Esophagus muscularis mucosa (tissue), 4 donors: ENCODE results near the gene C22orf23. TPM values are rescaled to one million over a fixed set of nuclear protein-coding genes. Genes with fewer than 3 reads are reported as not detected.

Experiments
- DNase-seq: peaks from one replicate; pipeline ENCODE4 v3.0.0-alpha.2; 2017; ENCODE audit errors: extremely low spot score
- H3K27ac ChIP-seq, 4 donors: fragments of 200-600 bp; sonication (generic); replicated peaks in 1 of 4; 1 replicate in 3 of 4; 2 replicates in 1 of 4; pipeline ENCODE4 v1.5.1; 2016 to 2019; ENCODE audit warnings: mild to moderate bottlenecking in 1 of 4
- H3K27me3 ChIP-seq, 4 donors: fragments of 200-600 bp; sonication (generic); one replicate each; pipeline versions ENCODE4 v1.5.1 to v1.6.0; 2016 to 2019
- H3K36me3 ChIP-seq, 4 donors: fragments of 200-600 bp; sonication (generic); one replicate each; pipeline ENCODE4 v1.5.1; 2016 to 2019
- H3K4me1 ChIP-seq, 4 donors: fragments of 200-600 bp; sonication (generic); one replicate each; pipeline ENCODE4 v1.5.1; 2016 to 2019
- H3K4me3 ChIP-seq, 4 donors: fragments of 200-600 bp; sonication (generic); 1 replicate in 2 of 4; 2 replicates in 2 of 4; pipeline ENCODE4 v1.5.1; 2016 to 2019; ENCODE audit warnings: mild to moderate bottlenecking in 4 of 4, moderate library complexity in 1 of 4
- H3K9me3 ChIP-seq, 4 donors: fragments of 200-600 bp; sonication (generic); 1 replicate in 3 of 4; 2 replicates in 1 of 4; pipeline ENCODE4 v1.5.1; 2016 to 2019
- EP300 ChIP-seq: sonication (generic); formaldehyde crosslinking; IDR thresholded peaks from one replicate; pipeline ENCODE4 v1.6.1; 2017; ENCODE audit warnings: antibody characterized with exemption
- POLR2A ChIP-seq: fragments of 450-650 bp; IDR thresholded peaks from one replicate; pipeline ENCODE4 v1.6.1; 2017; ENCODE audit warnings: antibody characterized with exemption, moderate library complexity, mild to moderate bottlenecking, low read depth
- POLR2AphosphoS5 ChIP-seq, 2 donors: sonication (generic); formaldehyde crosslinking; IDR thresholded peaks; one replicate each; pipeline ENCODE4 v1.6.1; 2017; ENCODE audit warnings: antibody characterized with exemption in 2 of 2
- WGBS: methylation state at CpG from one replicate; pipeline ENCODE4 v1.1.5; 2018; 5-methylcytosine and 5-hydroxymethylcytosine counted together
- intact Hi-C: fragments of 100-400 bp; cut with DNase I; formaldehyde crosslinking; loops from one replicate; pipeline ENCODE4 v1.15.1; 2023
- total RNA-seq, 4 donors: library from RNA; depleted of rRNA; stranded (reverse); fragments of >200 nt; gene quantifications; one replicate each; pipeline versions ENCODE4 v1.1.0 to v1.2.1, GENCODE V29; 2016
- TF ChIP-seq, protein P1 (sequence below), 3 experiments: fragments of 200-600 bp in 2 of 3; fragments of 450-650 bp in 1 of 3; sonication (generic) in 2 of 3; IDR thresholded peaks; one replicate each; pipeline ENCODE4 v1.5.1; 2017 to 2019; ENCODE audit warnings: antibody characterized with exemption in 3 of 3, mild to moderate bottlenecking in 2 of 3, moderate library complexity in 1 of 3

Gene C22orf23
- total RNA-seq, 4 donors from 2014 or later, result not detected

DNA sequence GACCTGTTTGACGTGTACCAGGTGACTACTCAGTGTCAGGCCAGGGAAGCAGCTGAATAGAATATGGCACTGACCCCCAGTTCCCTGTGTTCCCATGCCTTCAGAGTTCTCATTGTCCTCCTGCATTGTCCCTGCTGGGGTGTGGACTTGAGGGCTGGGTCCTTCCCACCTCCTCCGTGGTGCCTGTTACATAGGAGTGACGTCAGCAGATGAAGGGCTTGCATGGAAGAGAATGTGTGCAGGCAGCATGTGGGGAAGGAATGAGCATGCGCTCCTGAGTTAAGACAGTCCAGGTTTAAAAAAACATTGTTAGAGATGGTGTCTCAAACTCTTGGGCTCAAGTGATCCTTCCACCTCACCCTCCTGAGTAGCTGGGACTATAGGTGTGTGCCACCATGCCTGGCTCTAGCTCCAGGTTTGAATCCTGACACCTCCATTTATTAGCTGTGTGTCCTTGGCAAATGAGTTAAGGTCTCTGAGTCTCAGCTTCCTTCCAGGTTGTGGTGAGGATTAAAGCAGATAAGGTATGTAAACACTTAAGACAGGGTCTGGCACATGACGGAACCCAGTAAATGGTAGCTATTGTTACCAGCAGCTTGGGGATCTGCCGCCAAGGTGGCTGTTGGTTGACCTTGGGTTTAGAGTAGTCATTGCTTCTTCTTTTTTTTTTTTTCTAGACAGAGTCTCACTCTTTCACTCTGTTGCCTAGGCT is 38.5 kb upstream of the C22orf23 start:
- H3K4me3 ChIP-seq, result no peak overlapping the region
- no peak for DNase-seq
- H3K27me3 ChIP-seq, result no peaks in the 10 kb centered on the region
- peaks cover 0 to 6% (median under 1%) of the 10 kb centered on the region in 4 donors for H3K36me3 ChIP-seq
- peaks cover 0 to 16% (median 5%) of the 10 kb centered on the region in 4 donors for H3K4me1 ChIP-seq
- no peaks in the 10 kb centered on the region for H3K9me3 ChIP-seq
- whole genome bisulfite sequencing, result 72% methylated on average over 6 of the region's 6 CpGs
- no peak overlapping the region for H3K27ac ChIP-seq
- intact Hi-C loops, result no loop called here
- TF ChIP-seq POLR2AphosphoS5 (IDR thresholded peaks at IDR 0.05) (no peak), POLR2A (no peak), EP300 (no peak)
- TF ChIP-seq, protein P1, sequence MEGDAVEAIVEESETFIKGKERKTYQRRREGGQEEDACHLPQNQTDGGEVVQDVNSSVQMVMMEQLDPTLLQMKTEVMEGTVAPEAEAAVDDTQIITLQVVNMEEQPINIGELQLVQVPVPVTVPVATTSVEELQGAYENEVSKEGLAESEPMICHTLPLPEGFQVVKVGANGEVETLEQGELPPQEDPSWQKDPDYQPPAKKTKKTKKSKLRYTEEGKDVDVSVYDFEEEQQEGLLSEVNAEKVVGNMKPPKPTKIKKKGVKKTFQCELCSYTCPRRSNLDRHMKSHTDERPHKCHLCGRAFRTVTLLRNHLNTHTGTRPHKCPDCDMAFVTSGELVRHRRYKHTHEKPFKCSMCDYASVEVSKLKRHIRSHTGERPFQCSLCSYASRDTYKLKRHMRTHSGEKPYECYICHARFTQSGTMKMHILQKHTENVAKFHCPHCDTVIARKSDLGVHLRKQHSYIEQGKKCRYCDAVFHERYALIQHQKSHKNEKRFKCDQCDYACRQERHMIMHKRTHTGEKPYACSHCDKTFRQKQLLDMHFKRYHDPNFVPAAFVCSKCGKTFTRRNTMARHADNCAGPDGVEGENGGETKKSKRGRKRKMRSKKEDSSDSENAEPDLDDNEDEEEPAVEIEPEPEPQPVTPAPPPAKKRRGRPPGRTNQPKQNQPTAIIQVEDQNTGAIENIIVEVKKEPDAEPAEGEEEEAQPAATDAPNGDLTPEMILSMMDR (IDR thresholded peaks at IDR 0.05), result no peak

GRCh38 chr22:37990862-37991261 is 37.5 kb upstream of the C22orf23 start:
- intact Hi-C loops, result no loop called here
- TF ChIP-seq POLR2A (no peak), POLR2AphosphoS5 (IDR thresholded peaks at IDR 0.05) (no peak), EP300 (no peak)
- TF ChIP-seq, protein P1 (IDR thresholded peaks at IDR 0.05), result no peak
- no peak for DNase-seq
- H3K4me3 ChIP-seq, result no peak overlapping the region
- H3K9me3 ChIP-seq, result no peaks in the 10 kb centered on the region
- no peaks in the 10 kb centered on the region for H3K27me3 ChIP-seq
- no peak overlapping the region for H3K27ac ChIP-seq
- H3K4me1 ChIP-seq, result peaks cover 0 to 6% (median 0%) of the 10 kb centered on the region in 4 donors
- WGBS, result 92% methylated on average over 7 of the region's 7 CpGs
- H3K36me3 ChIP-seq, result peaks cover 4 to 16% (median 11%) of the 10 kb centered on the region in 4 donors

DNA sequence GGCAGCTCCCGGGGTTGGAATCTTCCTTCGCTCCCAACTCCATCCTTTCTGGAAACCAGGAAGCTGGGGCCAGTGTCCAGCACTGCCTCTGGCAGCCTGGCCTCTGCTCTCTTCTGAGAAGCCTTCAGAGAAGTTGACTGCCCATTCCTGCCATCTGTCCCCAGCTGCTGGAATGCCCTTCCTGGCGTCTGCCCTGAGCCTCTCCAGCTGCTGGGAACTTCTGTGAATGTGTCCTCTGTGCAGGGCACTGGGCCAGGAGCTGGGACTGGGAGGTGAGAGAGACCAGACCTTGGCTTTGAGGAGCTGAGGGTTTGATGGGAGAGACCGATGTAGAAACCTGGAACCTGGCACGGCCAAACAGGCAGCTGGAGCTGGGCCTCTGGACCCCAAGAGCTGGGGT is 36.9 kb upstream of the C22orf23 start:
- intact Hi-C loops, result no loop called here
- 93% methylated on average over 3 of the region's 5 CpGs for WGBS
- no peaks in the 10 kb centered on the region for H3K27me3 ChIP-seq

DNA sequence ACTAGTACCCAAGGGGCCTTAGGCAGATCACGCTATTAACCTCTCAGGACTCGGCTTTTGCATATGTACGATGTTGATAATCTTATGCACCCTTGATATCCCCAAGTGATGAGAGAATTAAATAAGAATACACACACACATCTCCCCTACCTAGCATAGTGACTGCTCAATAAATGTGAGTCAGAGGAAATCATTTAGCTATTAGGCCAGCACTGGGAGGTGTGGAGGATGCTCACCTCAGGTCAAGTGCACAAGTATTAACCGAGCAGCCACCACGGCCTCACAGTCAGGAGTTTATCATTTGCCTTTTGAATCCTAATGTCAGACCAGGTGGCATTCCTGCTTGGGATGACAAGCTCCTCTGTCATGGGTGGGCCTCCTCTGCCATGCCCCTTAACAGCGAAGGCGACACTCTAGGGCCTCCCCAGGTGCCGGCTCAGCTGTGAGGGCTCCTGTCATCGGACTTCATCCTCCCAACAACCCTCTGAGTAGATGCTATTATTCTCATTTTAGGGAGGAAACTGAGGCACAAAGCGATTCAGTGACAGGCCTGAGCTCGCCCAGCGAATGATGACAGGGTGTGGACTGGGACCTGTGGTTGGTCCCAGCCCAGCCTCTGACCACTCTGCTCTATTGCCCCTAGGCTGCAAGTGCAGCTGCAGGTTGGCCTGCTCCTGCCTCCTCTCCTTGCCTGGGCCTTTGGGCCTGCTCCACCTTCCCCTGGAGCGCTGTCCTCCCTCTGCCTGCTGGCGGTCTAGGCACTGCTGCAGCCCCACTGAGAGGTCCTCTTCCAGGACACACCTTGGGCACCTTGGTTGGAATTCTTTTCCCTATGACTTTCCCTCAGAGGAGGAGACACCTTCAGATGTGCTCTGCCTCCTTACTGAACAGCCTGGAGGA is 36.0 kb upstream of the C22orf23 start:
- TF ChIP-seq, protein P1 (IDR thresholded peaks at IDR 0.05), result no peak
- no peak for TF ChIP-seq EP300
- Histone ChIP-seq H3K9me3 (no peaks in the 10 kb centered on the region), H3K36me3 (peaks cover 4 to 16% (median 11%) of the 10 kb centered on the region in 4 donors), H3K4me1 (peaks cover 0 to 4% (median 0%) of the 10 kb centered on the region in 4 donors), H3K27me3 (no peaks in the 10 kb centered on the region), H3K4me3 (no peak overlapping the region), H3K27ac (peak overlapping the region in 2 of 4 donors; percentile 22)
- no peak for DNase-seq
- WGBS, result 98% methylated on average over 13 of the region's 14 CpGs
- intact Hi-C loops, result no loop called here

More for the DNA sequence above, 36.9 kb upstream of the C22orf23 start:
- no peak for DNase-seq
- Histone ChIP-seq H3K36me3 (peaks cover 4 to 16% (median 11%) of the 10 kb centered on the region in 4 donors), H3K4me1 (peaks cover 0 to 4% (median 0%) of the 10 kb centered on the region in 4 donors), H3K4me3 (no peak overlapping the region), H3K27ac (peak overlapping the region in 1 of 4 donors; percentile 22), H3K9me3 (no peaks in the 10 kb centered on the region)
- TF ChIP-seq, protein P1 (IDR thresholded peaks at IDR 0.05), result no peak
- TF ChIP-seq POLR2A, result no peak
- no peak for TF ChIP-seq EP300
- TF ChIP-seq POLR2AphosphoS5 (IDR thresholded peaks at IDR 0.05), result no peak
